Stimulated activated CD4-positive, alpha-beta T cell treated with anti-CD3 and anti-CD28 coated beads, TNF-alpha, amount 100 ng/mL, for 48 hours (primary cell): ENCODE data around the gene LZTR1.

Source experiments
- DNase-seq, 3 donors: peaks; one replicate each; pipeline ENCODE4 v3.0.0-alpha.2; 2020; ENCODE audit warnings: low read depth in 3 of 3

LZTR1 gene

DNA sequence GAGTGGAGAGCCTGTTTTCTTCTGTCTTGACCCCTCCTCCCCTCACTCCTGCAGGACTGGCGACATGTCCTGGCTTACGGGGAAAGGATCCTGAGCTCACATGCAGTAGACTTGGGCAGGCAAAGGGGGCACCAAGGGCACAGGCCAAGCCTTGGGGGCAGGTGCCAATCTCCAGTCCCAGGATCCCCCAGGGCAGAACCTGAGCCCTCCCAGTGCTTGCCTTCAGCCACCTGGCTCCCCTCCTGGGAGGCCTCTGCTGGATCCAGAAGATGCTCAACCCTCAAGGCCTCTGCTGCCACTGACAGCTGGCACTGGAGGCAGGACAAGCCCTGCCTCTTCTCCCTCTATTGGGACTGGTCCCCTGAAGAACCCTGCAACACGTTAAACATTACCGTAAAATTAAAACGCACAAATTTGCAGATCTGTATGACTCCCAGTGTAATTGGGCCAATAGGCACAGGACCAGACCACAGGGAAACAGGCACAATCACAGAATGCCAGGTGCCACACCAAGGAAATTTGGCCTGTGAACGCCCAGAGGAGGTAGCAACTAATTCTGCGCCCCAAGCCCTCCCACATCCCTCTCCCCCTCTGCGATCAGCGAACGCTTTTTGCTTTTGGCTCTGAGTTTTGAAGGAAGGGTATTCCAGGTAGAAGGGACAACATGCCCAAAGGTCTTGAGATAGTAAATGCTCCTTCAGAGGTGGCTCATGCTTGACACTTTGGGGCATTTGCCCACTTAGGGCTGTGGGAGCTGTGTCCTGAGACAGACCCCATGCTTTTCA, 967 bp upstream of the LZTR1 start:
- no peak for DNase-seq

DNA sequence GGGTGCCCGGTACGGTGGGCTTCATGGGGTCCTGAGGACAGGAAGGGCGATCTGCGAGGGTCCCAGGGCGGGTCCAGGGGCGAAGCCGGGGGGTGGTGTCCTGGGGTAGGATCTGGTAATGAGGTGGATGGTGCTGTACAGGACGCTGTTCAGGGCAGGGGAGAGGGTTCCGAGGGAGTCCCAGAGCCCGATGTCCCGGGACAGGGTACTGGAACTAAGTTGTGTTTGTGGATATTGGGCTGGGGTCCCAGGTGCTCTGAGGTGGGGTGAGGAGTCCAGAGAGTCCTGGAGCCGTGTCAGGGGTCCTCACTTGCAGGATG, 426 bp downstream of the LZTR1 start:
- DNase-seq = no peak

DNA sequence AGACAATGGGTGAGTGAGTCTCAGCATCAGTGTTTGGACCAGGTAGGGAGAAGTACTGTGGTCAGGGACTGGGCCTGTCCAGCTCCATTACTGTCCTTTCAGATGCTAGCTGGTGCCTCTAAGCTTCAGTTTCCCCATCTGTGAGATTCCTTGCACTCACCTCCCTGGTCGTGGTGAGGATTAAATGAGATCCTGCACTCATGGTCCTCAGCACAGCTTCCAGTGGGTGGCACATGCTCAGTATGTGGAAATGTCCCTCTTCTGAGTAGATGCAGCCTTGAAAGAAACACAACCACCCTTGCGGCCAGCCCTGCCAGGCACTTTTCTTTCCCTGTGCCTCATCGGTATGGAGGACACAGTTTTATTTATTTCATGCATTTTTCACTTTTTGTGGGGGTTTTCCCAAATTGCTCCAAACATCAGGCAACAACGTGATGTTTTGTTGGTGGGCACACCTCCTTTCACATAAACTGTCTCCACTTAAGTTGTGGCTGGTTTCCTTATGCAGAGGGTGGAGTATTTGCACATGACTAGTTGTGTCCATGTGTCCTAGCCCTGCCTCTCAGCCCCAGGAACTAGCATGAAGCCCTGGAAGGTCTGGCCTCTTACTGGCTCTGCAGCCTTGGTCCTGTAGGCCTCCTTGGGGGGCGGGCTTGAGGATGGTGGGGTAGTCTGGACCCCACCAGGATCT, 1.1 kb downstream of the LZTR1 start:
- no peak for DNase-seq

DNA sequence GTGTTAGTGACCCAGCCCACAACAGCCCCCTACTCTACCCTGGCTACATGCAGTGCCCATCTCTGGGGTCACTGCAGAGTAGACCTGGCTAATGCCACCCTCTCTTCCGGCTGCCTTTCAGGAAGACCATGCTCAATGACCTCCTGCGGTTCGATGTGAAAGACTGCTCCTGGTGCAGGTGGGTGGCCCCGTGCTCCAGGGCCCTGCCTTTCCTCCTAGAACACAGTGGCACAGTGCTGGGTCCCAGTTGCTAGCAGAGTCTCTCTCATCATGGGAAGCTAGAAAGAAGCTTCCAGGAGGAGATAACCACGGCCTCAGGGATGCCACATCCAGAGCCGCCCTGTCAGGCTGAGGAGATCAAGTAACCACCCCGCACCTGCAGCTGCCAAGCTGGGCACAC, 3.6 kb downstream of the LZTR1 start:
- DNase-seq = no peak

DNA sequence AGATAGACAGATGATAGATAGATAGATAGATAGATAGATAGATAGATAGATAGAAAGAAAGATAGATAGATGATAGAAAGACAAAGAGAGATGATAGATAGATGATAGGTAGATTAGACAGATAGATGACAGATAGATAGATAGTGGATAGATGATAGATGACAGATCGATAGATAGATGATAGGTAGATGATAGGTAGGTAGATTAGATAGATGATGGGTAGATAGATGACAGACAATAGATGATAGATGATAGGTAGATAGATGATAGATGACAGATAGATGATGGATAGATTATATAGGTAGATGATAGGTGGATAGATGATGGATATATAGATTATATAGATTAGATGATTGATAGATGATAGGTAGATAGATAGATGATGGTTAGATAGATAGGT, 4.3 kb downstream of the LZTR1 start:
- DNase-seq = no peak

DNA sequence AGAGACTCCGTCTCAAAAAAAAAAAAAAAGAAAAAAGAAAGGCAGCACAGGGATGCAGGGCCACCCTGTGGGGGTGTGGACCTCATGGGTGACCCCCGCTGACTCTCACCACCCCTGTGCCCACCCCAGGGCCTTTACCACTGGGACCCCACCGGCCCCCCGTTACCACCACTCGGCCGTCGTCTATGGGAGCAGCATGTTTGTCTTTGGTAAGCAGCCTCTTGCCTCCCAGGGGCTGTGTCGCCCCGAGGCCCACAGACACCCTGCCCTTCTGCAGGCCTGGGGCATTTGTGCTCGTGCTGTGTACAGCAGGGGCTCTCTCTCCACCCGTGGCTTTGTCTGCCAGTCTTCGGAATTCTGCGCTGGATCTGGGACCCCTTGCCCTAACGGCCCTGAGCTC, 5.3 kb downstream of the LZTR1 start:
- no peak for DNase-seq

DNA sequence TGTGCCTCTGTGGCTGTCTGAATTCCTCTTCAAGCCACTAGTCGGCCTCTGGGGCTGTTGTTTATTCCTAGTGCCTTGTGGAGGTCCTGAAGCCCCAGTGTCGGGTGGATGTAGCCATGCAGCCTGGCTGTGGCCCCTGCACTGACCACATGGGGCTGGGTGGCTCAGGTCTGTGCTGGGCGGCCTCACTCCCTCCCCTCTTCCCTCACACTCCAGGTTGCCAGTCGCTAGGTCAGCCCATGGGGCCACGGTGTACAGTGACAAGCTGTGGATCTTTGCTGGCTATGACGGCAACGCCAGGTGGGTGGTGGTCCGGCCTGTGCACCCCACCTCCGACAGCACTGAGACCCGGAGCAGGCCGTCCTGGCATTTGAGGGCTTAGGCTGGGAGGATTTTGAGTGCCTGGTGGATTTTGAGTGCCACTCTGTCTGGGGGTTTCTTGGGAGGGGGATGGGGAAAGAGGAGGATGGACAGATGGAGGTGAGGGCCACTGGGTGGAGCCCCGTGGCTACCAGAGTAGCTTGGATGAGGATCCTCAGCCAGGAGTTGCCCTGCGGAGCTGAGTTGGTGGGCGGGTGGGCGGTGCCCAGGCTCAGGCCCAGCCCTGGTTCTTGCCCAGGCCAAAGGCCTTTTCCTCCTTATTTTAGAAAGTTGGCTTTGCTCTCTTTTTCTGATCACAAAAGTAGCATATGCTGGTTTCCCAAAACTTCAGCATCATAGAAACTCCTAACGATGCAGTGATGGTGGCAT, 6.7 kb downstream of the LZTR1 start:
- DNase-seq = no peak

DNA sequence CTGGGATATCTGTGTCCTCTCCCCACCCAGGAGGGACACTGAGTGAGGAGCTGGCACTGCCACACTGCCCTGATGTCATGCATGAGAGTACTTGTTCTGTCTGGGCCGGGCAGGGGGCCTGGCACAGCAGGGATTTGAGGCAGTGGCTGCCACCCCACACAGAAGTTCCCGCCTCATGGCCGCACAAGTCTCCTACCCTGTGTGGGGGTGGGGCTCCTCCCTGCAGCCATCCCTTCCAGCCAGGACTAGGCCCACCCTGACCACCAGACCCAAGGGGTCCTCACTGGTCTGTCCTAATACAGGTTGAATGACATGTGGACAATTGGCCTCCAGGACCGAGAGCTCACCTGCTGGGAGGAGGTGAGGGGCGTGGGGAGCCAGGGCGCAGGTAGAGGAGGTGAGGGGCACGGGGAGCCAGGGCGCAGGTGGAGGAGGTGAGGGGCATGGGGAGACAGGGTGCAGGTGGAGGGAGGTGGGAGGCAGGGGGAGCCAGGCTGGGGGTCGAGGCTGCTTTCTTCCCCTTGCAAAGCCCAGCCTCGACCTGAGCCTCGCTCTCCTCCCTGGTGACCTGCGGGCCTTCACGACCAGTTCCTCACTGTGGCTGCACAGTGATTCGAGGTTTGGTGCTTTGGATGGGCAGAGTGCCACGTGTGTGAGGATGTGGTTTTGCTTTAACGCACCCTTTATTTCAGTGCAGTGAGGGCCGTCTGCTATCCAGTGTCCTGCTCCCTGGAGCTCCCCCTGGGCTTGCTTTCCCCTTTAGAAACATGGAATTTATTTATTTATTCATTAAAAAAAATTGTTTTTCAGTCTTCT, 7.4 kb downstream of the LZTR1 start:
- no peak for DNase-seq

DNA sequence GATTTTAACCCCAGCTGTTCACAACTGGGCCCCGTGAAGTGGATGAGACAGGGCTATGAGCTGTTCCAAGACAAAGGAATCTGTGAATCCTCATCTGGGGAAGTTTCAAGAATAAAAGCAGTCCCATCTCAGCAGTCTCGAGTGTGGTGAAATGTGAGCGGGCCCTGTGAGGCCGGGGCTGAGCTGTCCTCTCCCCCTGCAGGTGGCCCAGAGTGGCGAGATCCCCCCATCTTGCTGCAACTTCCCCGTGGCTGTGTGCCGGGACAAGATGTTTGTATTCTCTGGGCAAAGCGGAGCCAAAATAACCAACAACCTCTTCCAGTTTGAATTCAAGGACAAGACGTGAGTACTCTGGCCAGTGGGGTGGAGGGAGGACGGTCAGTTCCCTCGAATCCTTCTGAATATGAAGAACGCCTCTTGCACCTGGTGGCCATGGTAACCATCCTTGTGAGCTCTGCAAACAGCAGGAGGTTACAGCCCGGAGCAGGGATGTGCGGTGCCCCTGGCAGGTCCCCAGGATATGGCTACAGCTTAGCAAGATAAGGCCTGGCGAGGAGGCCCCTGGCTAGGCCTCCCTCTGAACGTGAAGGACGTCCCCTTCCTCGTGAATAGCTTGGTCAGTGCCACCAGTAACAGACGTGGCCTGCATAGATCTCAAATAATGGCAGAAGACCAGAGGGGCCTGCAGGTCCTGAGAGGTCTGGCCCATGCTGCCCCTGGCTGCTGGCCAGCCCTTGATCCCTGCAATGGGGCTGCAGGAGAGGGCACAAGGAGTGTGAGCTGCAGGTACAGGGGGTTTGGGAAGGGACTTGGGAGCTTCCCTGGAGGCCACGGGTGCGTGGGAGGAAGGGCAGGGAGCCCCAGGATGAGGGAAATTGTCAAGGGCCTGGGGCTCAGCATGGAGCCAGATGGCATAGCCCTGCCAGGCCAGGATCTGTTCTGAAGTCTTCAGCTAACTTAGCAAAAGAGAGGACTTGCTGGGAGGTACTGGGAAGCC, 8.4 kb downstream of the LZTR1 start:
- no peak for DNase-seq

DNA sequence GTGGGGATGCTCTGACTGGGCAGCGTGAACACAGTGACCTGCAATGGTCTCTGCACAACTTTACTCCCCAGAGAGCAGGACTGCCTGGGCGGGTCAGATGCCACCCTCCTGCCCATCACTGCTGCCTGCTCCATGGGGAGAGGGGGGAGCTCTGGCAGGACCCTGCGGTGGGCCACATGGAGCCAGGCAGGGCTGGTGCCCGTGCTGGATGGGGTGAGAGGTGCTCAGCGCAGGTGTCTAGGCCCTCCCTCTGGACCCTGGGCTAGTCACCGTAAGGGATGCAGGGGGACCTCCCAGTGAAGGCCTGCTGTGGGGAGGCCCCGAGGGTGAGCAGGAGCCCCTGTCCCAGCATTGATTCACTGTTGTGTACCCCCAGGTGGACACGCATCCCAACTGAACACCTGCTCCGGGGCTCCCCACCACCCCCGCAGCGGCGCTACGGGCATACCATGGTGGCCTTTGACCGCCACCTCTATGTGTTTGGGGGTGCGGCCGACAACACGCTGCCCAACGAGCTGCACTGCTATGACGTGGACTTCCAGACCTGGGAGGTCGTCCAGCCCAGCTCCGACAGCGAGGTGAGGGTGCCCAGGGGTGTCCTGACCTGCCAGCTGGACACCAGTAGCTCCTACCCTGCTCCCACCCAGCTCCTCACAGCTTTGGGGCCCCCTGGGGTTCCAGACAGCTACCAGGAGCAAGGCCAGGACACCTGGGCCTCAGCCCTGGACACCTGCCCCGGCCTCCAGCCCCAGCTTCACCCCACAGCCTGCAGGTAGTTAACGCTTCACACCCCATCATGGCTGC, 9.4 kb downstream of the LZTR1 start:
- DNase-seq = no peak

DNA sequence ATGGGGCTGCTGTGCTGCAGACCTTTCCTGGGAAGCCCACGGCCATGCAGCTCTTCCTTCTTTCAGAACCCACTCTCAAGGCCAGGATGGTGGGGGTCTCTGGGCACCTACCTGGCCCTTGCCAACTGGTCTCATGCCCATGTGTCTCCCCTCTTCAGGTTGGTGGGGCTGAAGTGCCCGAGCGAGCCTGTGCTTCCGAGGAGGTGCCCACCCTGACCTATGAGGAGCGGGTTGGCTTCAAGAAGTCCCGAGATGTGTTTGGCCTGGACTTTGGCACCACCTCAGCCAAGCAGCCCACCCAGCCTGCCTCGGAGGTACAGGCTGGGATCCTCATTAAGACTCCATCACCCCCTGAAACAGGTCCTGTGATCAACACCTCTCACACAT, 10.0 kb downstream of the LZTR1 start:
- no peak for DNase-seq

DNA sequence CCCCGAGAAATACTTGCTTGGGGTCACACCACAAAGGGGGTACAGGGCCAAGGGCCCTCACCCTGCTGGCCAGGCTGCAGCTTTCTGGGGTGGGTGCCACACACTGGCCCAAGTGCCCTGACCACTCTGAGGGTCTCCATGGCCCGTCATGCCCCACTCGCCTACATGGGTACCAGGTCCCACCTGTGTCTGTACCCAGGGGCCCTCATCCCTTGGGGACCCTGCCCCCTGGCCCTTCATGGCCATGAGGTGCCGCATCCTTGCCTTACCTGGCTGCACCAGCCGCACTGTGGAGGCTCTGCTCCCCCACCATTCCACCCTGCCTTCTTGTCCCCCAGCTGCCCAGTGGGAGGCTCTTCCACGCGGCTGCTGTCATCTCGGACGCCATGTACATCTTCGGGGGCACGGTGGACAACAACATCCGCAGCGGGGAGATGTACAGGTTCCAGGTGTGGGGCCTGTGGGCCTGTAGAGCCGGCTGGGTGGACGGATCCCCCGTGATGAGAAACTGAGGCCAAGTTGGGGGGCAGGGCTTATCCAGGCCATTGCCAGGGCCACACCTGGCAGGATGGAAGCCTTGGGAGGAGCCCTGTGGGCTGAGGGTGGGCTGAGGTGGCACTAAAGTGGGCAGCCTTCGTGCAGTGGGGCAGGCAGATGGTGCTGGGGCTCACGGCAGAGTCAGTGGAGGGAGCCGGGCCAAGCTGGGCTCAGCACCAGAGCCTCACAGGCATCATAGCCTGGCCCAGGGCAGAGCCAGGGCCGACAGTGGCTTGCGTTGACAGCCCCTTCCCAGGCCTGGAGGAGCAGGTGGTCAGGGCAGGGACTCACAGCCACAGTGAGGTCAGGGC, 10.6 kb downstream of the LZTR1 start:
- no peak for DNase-seq

DNA sequence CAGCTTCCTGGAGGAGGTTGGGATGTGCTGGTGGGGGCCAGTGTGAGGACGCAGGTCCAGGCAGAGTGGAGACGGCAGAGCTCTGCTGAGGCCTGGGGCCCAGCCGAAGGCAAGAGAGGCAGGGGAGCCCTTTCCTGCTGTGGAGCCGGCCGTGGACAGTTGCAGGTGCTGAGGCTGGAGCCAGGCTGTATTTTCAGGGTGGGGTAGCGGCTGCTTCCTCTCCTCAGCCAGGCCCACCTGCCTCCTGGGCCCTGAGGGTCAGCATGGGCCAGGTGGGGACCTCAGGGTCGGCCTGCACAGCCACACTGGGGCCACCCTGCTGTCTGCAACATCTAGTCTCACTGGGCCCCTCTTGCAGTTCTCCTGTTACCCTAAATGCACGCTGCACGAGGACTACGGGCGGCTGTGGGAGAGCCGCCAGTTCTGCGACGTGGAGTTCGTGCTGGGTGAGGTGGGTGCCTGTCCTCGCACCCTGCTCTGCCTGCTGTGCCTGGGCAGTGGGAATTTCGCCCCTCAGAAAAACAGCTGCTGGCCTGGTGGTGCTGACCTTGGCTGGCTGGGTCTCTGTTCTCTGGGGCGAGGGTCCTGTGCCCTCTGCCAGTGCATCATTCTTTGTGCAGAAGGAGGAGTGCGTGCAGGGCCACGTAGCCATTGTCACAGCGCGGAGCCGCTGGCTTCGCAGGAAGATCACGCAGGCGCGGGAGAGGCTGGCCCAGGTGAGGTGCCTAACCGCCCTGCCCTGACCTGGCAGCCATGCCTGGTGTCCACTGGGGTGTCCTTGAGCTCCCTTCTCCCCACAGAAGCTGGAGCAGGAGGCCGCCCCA, 11.4 kb downstream of the LZTR1 start:
- no peak for DNase-seq

DNA sequence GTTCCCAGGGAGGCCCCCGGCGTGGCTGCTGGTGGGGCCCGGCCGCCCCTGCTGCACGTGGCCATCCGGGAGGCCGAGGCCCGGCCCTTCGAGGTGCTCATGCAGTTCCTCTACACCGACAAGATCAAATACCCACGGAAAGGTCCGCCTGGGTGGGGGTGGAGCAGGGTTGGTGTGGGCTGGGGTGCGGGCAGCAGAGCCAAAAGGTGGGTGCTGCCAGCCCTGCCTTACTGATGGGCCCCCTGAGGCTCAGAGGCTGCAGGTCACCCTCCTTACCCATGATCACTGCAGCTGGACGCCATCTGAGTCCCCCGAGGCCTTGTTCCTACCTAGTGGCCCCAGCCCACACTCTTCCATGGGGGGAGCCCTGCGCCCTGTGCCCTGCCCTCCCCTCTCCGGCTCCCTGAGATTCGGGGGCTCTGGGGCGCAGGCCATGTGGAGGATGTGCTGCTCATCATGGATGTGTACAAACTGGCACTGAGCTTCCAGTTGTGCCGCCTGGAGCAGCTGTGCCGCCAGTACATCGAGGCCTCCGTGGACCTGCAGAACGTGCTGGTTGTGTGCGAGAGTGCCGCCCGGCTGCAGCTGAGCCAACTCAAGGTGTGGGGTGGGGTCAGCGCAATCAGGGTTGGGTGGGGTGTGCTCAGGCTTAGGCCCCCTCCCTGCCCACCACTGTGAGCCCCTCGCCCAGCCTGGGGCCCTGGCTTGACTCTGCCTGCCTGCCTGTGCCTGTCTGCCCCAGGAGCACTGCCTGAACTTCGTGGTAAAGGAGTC, 12.2 kb downstream of the LZTR1 start:
- no peak for DNase-seq

DNA sequence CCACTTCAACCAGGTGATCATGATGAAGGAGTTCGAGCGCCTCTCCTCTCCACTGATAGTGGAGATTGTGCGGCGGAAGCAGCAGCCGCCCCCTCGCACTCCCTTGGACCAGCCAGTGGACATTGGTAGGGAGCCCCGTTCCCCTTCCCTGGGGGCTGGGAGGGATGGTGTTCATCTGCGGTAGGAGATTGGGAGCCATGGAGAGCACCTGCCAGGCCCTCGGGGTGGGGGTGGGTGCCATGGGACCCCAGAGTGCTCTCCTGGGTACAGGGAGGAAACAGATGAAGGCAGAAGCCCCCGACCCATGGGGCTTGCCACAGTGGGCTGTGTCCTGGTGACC, 12.8 kb downstream of the LZTR1 start:
- no peak for DNase-seq

DNA sequence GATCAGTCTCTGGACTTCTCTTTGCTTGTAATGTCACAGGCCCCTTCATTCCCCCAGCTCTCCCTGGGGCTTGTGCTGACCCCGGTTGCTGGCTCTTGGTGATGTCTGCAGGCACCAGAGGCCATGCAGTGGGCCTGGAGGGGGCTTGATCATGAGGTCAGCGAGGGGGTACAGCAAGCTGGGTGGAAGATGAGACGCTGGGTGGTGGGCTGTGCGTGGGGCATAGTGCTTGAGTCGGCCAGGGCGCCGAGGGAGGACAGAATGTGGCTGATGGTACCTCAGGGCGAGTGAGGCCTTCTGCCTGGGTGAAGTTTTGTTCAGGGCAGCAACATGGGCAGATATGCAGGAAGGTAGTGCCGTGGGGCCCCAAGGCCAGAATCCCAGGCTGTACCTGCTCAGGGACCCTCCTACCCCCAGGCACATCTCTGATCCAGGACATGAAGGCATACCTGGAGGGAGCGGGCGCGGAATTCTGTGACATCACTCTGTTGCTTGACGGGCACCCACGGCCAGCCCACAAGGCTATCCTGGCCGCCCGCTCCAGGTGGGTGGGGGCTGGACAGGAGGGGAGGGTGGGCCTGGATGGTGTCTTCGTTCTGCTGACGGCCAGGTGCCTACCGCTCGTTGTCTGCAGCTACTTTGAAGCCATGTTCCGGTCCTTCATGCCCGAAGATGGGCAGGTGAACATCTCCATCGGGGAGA, 13.4 kb downstream of the LZTR1 start:
- DNase-seq = no peak

DNA sequence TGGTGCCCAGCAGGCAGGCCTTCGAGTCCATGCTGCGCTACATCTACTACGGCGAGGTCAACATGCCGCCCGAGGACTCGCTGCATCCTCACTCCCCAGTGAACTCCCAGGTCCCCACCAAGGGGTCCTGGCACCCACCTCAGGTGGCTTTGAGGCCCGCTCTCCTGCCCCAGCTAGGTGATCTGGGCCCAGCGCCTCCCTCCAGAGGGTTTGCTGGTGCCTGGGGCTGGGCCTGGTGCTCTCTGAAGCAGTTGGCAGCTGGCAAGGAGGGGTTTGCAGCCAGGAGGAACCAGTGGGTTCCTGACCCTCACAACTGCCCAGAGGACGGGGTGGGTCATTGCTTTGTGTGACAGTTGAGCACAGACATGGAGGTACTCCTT, 13.9 kb downstream of the LZTR1 start:
- no peak for DNase-seq
